GOT3 (cell line): ENCODE measurements around the gene KIAA0232.
"Not testable (repeated sequence)": the region's sequence is repeated elsewhere in the genome, so short reads cannot be mapped to it uniquely, and the experiment has no call there.

Experiments used
- DNase-seq: peaks from one replicate; lab custom pipeline; 2025; ENCODE audit warnings: mixed read lengths; lab: John Stamatoyannopoulos, UW

KIAA0232 gene

DNA sequence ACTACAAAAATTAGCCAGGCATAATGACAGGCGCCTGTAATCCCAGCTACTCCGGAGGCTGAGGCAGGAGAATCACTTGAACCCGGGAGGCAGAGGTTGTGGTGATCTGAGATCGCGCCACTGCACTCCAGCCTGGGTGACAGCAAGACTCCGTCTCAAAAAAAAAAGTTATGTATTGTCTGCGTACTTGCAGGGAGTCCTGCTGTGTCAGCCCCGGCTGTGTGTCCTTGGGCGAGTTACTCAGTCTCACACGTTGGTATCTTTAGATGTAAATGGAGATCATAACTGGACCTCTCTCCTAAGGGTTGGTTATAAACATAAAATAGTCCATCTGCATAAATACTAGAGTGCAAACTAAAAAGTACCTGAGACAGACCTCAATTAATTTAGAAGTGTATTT, 104.4 kb downstream of the KIAA0232 start:
- no peak for DNase-seq

- DNase-seq, result no peak
These were observed 105.3 kb downstream of the KIAA0232 start for GRCh38 chr4:6887591-6888371.

DNA sequence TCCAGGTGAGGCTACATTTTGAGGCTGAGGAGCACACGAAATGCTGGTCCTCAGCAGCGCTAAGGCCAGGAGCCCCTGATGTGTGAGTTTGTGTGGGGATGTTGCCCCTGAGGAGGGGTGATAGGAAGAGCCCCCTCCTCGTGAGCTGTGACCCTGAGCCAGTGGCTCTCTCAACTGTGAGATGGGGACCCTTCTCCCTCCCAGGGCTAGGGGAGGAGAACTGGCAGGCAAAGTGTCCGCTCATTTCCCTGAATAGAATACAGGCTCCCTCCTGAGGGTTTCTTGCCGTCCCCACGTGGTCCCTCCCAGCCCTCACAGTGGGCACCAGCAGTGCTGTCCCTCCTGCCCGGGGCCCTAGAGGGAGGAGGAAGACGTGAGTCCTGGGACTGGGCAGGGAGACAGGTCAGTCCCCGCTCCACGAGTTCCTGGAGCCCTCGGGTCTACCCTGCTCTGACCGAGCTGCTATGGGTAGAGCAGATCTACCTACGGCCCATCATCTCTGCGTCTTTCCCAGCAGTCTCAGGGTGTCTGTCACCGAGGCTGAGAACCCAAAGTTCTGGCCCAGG, 106.1 kb downstream of the KIAA0232 start:
- DNase-seq, result no peak

GRCh38 chr4:6889101-6889735, 106.7 kb downstream of the KIAA0232 start:
- no peak for DNase-seq

DNA sequence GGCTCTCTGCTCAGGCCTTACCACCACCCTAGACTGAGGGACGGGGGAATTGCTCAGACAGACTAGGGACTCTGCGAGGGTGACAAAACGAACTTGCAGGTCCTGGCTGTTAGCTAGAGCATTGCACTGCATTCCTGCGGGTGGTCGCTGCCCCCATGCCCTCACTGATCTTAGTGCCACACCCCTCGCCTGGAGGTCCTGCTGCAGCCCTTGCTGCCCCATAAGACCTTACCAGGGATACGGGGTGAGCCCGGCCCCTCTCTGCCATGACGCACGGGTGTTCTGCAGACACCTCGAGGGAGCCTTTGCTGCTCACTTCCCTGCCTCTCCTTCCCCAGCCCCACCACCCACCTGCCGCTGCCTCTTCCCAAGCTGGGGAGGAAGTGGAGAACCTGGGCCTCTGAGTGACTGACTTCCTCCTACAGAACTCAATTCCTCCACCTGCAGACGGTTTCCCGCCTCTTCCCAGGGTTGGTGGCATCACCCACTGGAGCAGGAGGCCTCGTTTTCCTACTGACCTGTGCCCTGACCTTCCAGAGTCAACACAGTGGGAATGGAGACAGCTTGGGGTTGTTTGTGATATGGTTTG, 107.3 kb downstream of the KIAA0232 start:
- no peak for DNase-seq

DNA sequence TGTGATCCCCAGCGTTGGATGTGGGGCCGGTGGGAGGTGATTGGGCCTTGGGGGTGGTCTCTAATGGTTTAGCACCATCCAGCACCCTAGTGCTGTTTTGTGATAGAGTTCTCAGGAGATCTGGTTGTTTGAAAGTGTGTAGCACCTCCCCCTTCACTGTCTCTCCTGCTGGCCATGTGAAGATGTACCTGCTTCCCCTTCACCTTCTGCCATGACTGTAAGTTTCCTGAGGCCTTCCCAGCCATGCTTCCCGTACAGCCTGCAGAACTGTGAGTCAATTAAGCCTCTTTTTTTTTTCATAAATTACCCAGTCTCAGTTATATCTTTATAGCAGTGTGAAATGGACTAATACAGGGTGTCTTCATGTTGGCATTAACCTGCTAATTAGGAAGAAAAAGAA, 107.8 kb downstream of the KIAA0232 start:
- no peak for DNase-seq

DNA sequence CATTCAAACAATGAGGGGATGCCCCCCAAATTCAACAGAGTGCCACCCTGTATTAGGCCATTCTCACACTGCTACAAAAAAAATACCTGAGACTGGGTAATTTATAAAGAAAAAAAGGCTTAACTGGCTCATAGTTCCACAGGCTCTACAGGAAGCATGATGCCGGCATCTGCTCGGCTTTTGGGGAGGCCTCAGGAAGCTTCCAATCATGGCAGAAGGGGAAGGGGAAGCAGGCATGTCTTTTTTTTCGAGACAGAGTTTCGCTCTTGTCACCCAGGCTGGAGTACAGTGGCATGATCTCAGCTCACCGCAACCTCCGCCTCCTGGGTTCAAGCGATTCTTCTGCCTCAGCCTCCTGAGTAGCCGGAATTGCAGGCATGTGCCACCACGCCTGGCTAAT, 108.4 kb downstream of the KIAA0232 start:
- DNase-seq, result not testable (repeated sequence)

DNA sequence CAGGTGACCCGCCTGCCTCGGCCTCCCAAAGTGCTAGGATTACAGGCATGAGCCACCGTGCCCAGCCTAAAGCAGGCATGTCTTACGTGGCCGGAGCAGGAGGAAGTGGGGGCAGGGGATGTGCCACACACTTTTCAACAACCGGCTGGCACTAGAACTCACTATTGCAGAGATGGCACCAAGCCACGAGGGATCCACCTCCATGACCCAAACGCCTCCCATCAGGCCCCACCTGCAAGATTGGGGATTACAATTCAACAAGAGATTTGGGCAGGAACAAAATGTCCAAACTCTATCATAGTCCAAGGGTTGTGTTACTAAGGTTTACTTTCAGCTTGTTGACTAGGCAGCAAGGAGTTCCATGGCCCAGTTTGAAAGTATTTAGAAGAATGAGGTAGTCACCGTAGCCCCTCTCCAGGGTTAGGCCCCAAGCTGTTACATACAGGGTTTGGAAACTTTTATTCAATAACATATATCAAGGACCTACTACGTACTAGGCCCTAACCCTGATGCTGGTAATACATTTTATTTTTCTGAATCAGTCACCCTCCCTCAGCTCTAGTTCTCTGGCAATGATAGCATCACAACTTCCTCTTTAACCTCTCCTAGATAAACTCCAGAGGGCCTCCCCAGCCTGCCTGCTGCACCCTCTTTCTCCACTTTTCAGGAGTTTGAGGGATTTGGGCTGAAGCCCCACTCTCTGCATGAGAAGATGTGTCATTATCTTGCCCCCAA, 109.1 kb downstream of the KIAA0232 start:
- no peak for DNase-seq

- peak; percentile 20 for DNase-seq
These were observed 109.8 kb downstream of the KIAA0232 start for GRCh38 chr4:6892190-6892908.

- DNase-seq, result no peak
These were observed 110.3 kb downstream of the KIAA0232 start for GRCh38 chr4:6892909-6893202.

GRCh38 chr4:6893449-6894085, 111.0 kb downstream of the KIAA0232 start:
- DNase-seq, result no peak

DNA sequence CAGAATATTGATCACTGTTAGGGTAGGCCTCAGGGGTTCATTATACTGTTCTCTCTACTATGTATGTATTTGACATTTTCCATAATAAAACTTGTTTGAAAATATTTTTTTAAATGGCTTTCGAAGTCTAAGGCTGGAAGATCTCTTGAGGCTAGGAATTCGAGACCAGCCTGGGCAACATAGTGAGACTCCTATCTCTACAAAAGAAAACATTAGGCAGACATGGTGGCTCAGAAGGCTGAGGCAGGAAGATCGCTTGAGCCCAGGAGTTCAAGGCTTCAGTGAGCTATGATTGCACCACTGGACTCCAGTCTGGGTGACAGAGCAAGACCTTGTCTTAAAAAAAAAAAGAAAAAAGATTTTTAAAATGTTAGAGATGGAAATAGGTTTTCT, 111.6 kb downstream of the KIAA0232 start:
- DNase-seq, result no peak

DNA sequence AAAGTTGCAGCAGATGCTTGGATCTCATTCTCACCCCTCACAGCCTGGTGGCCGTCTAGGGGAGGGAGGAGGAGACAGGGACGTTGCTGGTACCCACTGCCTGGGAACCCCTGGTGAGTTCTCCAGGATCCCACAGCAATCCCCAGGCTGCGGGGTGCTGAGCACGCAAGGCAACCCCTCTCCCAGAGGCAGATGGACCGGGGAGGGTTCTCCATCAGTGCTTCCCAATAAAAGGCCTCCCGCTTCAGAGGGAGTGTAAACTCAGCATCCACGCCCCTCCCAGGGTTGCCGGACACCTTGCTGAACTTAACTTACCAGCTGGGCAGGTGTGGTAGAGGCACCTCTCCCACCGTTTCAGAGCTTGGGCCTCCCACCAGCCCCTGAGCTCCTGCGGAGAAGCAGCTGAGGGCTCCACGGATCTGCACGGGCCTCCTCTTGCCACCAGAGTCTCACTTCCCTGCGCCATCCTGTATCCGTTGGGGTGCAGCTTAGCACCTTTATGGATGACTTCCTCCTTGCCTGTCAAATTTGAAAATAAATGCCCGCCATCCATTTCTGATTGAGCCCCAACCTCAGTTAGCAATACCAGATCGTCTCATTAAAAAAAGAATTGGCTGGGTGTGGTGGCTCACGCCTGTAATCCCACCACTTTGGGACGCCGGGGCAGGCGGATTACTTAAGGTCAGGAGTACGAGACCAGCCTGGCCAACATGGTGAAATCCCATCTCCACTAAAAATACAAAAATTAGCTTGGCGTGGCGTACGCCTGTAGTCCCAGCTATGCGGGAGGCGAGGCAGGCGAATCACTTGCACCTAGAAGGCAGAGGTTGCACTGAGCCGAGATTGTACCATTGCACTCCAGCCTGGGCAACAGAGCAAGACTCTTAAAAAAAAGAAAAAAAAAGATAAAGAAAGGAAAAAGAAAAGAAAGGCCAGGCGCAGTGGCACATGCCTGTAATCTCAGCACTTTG, 112.3 kb downstream of the KIAA0232 start:
- DNase-seq, result no peak

- DNase-seq, result no peak
These were observed 113.5 kb downstream of the KIAA0232 start for GRCh38 chr4:6896035-6896434.

- DNase-seq, result no peak
These were observed 116.2 kb downstream of the KIAA0232 start for GRCh38 chr4:6898763-6899162.

DNA sequence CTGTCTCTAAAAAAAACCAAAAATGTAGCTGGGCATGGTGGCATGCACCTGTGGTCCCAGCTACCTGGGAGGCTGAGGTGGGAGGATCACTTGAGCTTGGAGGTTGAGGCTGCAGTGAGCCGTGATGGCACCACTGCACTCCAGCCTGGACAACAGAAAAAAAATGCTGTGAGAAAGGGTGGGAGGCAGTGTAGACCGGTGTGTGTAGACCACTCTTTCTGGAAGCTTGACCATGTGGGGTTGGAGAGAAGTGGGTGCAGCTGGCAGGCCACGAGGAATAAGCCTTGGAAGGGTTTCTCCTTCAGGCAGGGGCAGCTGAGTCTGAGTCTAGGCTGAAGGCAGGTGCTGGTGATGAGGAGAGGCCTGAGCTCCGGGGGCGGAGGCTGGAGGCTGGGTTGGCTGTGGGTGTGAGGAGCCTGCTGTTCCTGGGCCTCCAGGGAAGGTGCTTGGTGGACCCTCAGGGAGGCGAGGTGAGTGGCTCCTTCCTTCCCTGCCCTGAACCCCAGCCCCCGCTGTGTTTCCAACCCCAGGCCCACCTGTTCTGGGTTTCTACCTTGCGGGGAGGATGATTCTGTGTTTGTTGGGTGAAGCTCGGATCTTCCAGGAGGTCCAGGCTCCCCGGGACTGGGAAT, 117.8 kb downstream of the KIAA0232 start:
- DNase-seq, result no peak

DNA sequence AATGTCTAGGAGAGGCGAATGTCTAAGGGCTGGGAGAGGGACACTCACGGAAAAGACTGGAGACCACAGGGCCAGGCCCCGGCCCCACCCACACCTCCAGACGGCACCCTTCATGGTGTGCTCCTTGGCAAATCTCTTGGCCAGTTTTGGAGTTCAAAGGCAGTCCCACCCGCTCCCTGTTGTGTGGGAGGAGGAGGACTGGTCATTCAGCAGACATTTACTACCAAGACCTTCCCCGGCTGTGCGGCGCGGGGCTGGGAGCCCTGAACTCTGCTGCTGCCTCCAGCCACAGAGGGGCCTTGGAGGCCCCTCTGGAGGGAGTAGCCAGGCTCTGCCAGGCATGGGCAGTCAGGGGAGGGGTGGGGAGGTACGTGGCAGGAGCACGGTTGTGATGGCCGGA, 118.4 kb downstream of the KIAA0232 start:
- DNase-seq, result no peak

GRCh38 chr4:6901669-6902317, 119.3 kb downstream of the KIAA0232 start:
- no peak for DNase-seq
